A549 treated with AZD2906 at 1 μM for 4 hours (cell line): Measurements from ENCODE around the gene VCAN. TPM values are rescaled to one million over a fixed set of nuclear protein-coding genes. Genes with fewer than 3 reads are reported as not detected.

Source experiments
- total RNA-seq: library from RNA; stranded (reverse); fragments of 200-300 nt; extraction: Qiagen RNA extraction; gene quantifications from 5 replicates; pipeline ENCODE4 v1.2.3, GENCODE V29; 2022

VCAN gene
- 7.7 to 13.0 TPM (median 10.0 TPM) in 5 replicates for total RNA-seq

DNA sequence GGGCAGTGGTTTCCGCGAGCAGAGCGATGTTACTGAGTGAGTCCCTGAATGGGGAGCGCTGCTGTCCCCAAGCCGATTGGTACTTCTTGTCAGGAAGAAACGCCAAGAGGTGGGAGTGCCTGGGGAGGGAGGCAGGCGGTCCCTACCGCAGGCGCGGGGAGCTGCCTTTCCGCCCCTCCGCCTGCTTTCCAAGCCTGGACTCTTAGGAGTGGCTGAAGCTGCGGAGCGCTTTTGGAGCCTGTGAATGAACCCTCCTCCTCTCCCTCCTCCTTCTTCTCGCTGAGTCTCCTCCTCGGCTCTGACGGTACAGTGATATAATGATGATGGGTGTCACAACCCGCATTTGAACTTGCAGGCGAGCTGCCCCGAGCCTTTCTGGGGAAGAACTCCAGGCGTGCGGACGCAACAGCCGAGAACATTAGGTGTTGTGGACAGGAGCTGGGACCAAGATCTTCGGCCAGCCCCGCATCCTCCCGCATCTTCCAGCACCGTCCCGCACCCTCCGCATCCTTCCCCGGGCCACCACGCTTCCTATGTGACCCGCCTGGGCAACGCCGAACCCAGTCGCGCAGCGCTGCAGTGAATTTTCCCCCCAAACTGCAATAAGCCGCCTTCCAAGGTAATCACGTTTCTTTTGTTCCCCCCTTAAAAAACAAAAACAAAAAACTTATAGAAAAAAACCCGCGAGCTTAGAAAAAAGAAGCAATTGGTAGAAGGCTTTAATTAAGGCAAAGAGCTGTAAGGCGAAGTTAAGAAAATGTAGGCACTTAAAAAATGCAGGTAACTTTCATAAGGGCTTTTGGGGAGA, at the start of gene VCAN:
Gene VCAN (plus strand): TSS at position 340 of the 808 bp plus-strand sequence. CDS start 11,775 bp downstream, outside the sequence.

Other genes starting within 250 kb of the VCAN start
- gene HAPLN1, start 249.1 kb downstream of the VCAN start, total RNA-seq = not detected in 5 replicates